C4-2B (cell line): ENCODE results near the gene ZDHHC3.

Experiments
- ZFX ChIP-seq: fragments of 450-650 bp; IDR thresholded peaks from 2 replicates; pipeline ENCODE4 v1.6.1; 2017
- TF ChIP-seq, protein P1 (sequence below): fragments of 450-650 bp; conservative IDR thresholded peaks from 2 replicates; pipeline ENCODE4 v1.5.1; 2017; ENCODE audit warnings: mild to moderate bottlenecking

DNA sequence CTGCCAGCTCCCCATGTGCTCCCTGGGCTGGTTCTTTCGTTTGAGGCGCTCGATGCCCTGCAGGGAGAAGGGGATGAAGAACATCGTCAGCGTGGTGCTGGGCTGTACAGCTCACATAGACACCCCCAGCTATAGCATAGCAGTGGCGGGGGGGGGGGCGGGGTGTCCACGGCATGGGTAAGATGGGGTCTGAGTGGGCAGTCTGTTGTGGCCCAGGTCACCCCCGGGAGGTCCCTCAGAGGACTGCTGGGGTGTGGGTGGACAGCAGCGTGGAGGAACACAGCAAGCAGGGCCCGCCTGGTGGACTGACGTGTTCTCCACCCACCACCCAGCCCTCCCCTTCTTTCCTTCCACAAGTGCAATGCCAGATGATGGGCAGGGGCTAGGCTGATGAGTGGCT lies 57.9 kb downstream of the ZDHHC3 start:
- TF ChIP-seq, protein P1, sequence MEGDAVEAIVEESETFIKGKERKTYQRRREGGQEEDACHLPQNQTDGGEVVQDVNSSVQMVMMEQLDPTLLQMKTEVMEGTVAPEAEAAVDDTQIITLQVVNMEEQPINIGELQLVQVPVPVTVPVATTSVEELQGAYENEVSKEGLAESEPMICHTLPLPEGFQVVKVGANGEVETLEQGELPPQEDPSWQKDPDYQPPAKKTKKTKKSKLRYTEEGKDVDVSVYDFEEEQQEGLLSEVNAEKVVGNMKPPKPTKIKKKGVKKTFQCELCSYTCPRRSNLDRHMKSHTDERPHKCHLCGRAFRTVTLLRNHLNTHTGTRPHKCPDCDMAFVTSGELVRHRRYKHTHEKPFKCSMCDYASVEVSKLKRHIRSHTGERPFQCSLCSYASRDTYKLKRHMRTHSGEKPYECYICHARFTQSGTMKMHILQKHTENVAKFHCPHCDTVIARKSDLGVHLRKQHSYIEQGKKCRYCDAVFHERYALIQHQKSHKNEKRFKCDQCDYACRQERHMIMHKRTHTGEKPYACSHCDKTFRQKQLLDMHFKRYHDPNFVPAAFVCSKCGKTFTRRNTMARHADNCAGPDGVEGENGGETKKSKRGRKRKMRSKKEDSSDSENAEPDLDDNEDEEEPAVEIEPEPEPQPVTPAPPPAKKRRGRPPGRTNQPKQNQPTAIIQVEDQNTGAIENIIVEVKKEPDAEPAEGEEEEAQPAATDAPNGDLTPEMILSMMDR = no peak
- TF ChIP-seq ZFX = no peak
